PFSK-1 (cell line): ENCODE data around the gene DYRK1A.

Experiments used
- FOXP2 ChIP-seq: optimal IDR thresholded peaks from 2 replicates; pipeline ENCODE3; 2011; ENCODE audit warnings: borderline replicate concordance, control low read depth, inconsistent platforms; ENCODE audit not compliant: insufficient read depth; ENCODE audit errors: extremely low read length, extremely low read depth
- POLR2AphosphoS5 ChIP-seq: IDR thresholded peaks from 2 replicates; pipeline ENCODE4 v1.6.1; 2012; ENCODE audit warnings: low read depth, mild to moderate bottlenecking, control low read depth, low read length, moderate library complexity
- REST ChIP-seq, 2 experiments: IDR thresholded peaks; 2 replicates each; pipeline versions ENCODE4 v1.6.1 to v1.8.0; 2011 to 2012; ENCODE audit warnings: low read depth in 2 of 2, low read length in 2 of 2, control low read depth in 1 of 2, inconsistent platforms in 1 of 2, mild to moderate bottlenecking in 1 of 2, moderate library complexity in 1 of 2; ENCODE audit not compliant: insufficient read depth in 1 of 2
- SIN3A ChIP-seq: IDR thresholded peaks from 2 replicates; pipeline ENCODE4 v1.6.1; 2012; ENCODE audit warnings: mild to moderate bottlenecking, low read length, moderate library complexity, borderline replicate concordance; ENCODE audit not compliant: insufficient read depth
- TAF1 ChIP-seq: IDR thresholded peaks from 2 replicates; pipeline ENCODE4 v1.6.1; 2012; ENCODE audit warnings: low read length, control low read depth, borderline replicate concordance; ENCODE audit not compliant: insufficient read depth

GRCh38 chr21:37436174-37436573 is 69.6 kb downstream of the DYRK1A start:
- TF ChIP-seq REST (IDR thresholded peaks at IDR 0.05; ENCODE audit: insufficient read depth in 1 of 2, low read depth in 2 of 2, low read length in 2 of 2) (no peak), SIN3A (no peak), POLR2AphosphoS5 (no peak), TAF1 (no peak), FOXP2 (no peak)
